ENCODE data around the gene SPTSSA.

DNA sequence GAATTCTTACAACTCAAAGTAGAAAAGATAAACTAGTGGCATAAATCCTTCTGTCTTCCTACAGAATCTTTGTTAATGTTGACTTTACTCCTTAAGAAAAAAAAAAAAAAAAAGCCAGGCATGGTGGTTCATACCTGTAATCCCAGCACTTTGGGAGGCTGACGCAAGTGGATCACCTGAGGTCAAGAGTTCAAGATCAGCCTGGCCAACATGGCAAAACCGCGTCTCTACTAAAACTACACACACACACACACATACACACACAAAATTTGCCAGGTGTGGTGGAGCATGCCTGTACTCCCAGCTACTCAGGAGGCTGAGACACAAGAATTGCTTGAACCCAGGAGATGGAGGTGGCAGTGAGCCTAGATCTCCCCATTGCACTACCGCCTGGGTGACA, 17.7 kb upstream of the SPTSSA start:
- TF ChIP-seq ZNF384 (IDR thresholded peaks at IDR 0.05) (no peak), HDGF (IDR thresholded peaks at IDR 0.05; ENCODE audit: borderline replicate concordance) (no peak)
